K562 (cell line): Measurements from ENCODE around the gene IL17RA. TPM values are rescaled to one million over a fixed set of nuclear protein-coding genes. Genes with fewer than 3 reads are reported as not detected.

Experiments used
- ATF1 ChIP-seq, 2 experiments: fragments of 450-650 bp in 1 of 2; IDR thresholded peaks; 2 replicates each; pipeline ENCODE4 v1.6.1; 2016; ENCODE audit warnings: missing compliant biosample characterization in 1 of 2, missing genetic modification characterization in 1 of 2
- CAMTA2 ChIP-seq: fragments of 250-450 bp; sonication (Bioruptor Pico); conservative IDR thresholded peaks from 2 replicates; pipeline ENCODE4 v1.5.1; 2022
- CREB5 ChIP-seq: fragments of 250-450 bp; sonication (Bioruptor Pico); IDR thresholded peaks from 2 replicates; pipeline ENCODE4 v1.5.0; 2020; ENCODE audit warnings: mild to moderate bottlenecking
- E2F8 ChIP-seq: fragments of 450-650 bp; IDR thresholded peaks from 2 replicates; pipeline ENCODE4 v1.7.1; 2018; ENCODE audit warnings: mild to moderate bottlenecking, low read depth; ENCODE audit not compliant: partially characterized antibody
- ELF2 ChIP-seq: fragments of 250-450 bp; sonication (Bioruptor Pico); IDR thresholded peaks from 2 replicates; pipeline ENCODE4 v1.5.0; 2021; ENCODE audit warnings: mild to moderate bottlenecking
- HCFC1 ChIP-seq: IDR thresholded peaks from 2 replicates; pipeline ENCODE4 v1.6.1; 2012; ENCODE audit warnings: low read depth, low read length, improper control_type of control experiment
- HSF4 ChIP-seq: fragments of 250-450 bp; sonication (Bioruptor Pico); IDR thresholded peaks from 2 replicates; pipeline ENCODE4 v2.1.2; 2022; ENCODE audit warnings: mild to moderate bottlenecking, moderate library complexity, borderline replicate concordance
- KLF16 ChIP-seq: IDR thresholded peaks from 2 replicates; pipeline ENCODE4 v1.6.1; 2016; ENCODE audit warnings: antibody characterized with exemption
- MXD1 ChIP-seq: fragments of 250-450 bp; sonication (Bioruptor Pico); IDR thresholded peaks from 2 replicates; pipeline ENCODE4 v1.8.0; 2021; ENCODE audit warnings: borderline replicate concordance, mild to moderate bottlenecking, moderate library complexity; ENCODE audit not compliant: poor library complexity, severe bottlenecking
- NCOA4 ChIP-seq: fragments of 450-650 bp; IDR thresholded peaks from 2 replicates; pipeline ENCODE4 v1.6.1; 2018; ENCODE audit warnings: mild to moderate bottlenecking; ENCODE audit not compliant: partially characterized antibody
- RBBP5 ChIP-seq: fragments of 200-600 bp; sonication (generic); IDR thresholded peaks from 2 replicates; pipeline ENCODE4 v1.6.1; 2012; ENCODE audit warnings: borderline replicate concordance, mild to moderate bottlenecking, low read length, control low read depth, inconsistent platforms; ENCODE audit not compliant: insufficient read depth, poor library complexity, severe bottlenecking
- RBFOX2 ChIP-seq: fragments of 200-400 bp; formaldehyde crosslinking; IDR thresholded peaks from 2 replicates; pipeline ENCODE4 v1.6.1; 2017; ENCODE audit warnings: low read depth, mild to moderate bottlenecking, low read length, moderate library complexity
- SMAD4 ChIP-seq: fragments of 250-450 bp; sonication (Bioruptor Pico); conservative IDR thresholded peaks from 2 replicates; pipeline ENCODE4 v1.8.0; 2021; ENCODE audit warnings: inconsistent platforms, mild to moderate bottlenecking, moderate library complexity
- STAT5B ChIP-seq: fragments of 250-450 bp; sonication (Bioruptor Pico); IDR thresholded peaks from 2 replicates; pipeline ENCODE4 v1.8.0; 2021; ENCODE audit warnings: mild to moderate bottlenecking, inconsistent platforms
- TCFL5 ChIP-seq: fragments of 250-450 bp; sonication (Bioruptor Pico); conservative IDR thresholded peaks from 2 replicates; pipeline ENCODE4 v1.6.1; 2021; ENCODE audit warnings: mild to moderate bottlenecking, moderate library complexity, matching md5 sums
- TFAM ChIP-seq: fragments of 250-450 bp; sonication (Bioruptor Pico); conservative IDR thresholded peaks from 2 replicates; pipeline ENCODE4 v1.5.0; 2021; ENCODE audit warnings: mild to moderate bottlenecking, moderate library complexity
- U2AF2 ChIP-seq: fragments of 200-400 bp; formaldehyde crosslinking; optimal IDR thresholded peaks from 2 replicates; pipeline ENCODE3; 2017; ENCODE audit warnings: low read depth, mild to moderate bottlenecking, low read length
- ZBTB12 ChIP-seq: fragments of 250-450 bp; sonication (Bioruptor Pico); IDR thresholded peaks from 2 replicates; pipeline ENCODE4 v1.4.0; 2020
- ZNF121 ChIP-seq: sonication (generic); formaldehyde crosslinking; conservative IDR thresholded peaks from 2 replicates; pipeline ENCODE4 v1.8.0; 2022; ENCODE audit warnings: missing genetic modification reagents
- ZNF212 ChIP-seq: fragments of 450-650 bp; formaldehyde crosslinking; IDR thresholded peaks from 2 replicates; pipeline ENCODE4 v1.4.0; 2020; ENCODE audit warnings: mild to moderate bottlenecking
- ZNF23 ChIP-seq: fragments of 250-450 bp; sonication (Bioruptor Pico); IDR thresholded peaks from 2 replicates; pipeline ENCODE4 v1.4.0; 2020; ENCODE audit warnings: mild to moderate bottlenecking
- ZNF263 ChIP-seq: sonication (generic); formaldehyde crosslinking; IDR thresholded peaks from 2 replicates; pipeline ENCODE4 v1.8.0; 2022; ENCODE audit warnings: mild to moderate bottlenecking, missing genetic modification reagents, borderline replicate concordance
- ZNF3 ChIP-seq: fragments of 250-450 bp; sonication (Bioruptor Pico); IDR thresholded peaks from 2 replicates; pipeline ENCODE4 v1.5.0; 2021; ENCODE audit warnings: mild to moderate bottlenecking, moderate library complexity
- ZNF431 ChIP-seq: sonication (generic); formaldehyde crosslinking; IDR thresholded peaks from 2 replicates; pipeline ENCODE4 v1.8.0; 2022; ENCODE audit warnings: mild to moderate bottlenecking, missing genetic modification reagents
- polyA plus RNA-seq, 8 experiments: library from polyadenylated mRNA; depleted of rRNA in 4 of 8; stranded (reverse) in 5 of 8; unstranded in 3 of 8; fragments of >200 nt; fragmentation: Nextera tagmentation in 2 of 8; fragmentation: Illumina TruSeq in 1 of 8; extraction: Ambion mirVana in 2 of 8; extraction: Trizol in 1 of 8; gene quantifications; 2 replicates each; pipeline versions ENCODE4 v1.2.1 to v1.2.3, GENCODE V29; 2011 to 2014; ENCODE audit warnings: inconsistent platforms in 1 of 8, missing spikeins in 1 of 8
- total RNA-seq, 7 experiments: library from RNA; depleted of rRNA in 6 of 7; stranded (reverse); fragments of >200 nt in 6 of 7; fragmentation: Illumina TruSeq in 2 of 7; extraction: Trizol in 2 of 7; gene quantifications; 2 replicates each; pipeline versions ENCODE4 v1.2.1 to v1.2.3, GENCODE V29; 2011 to 2021; ENCODE audit warnings: low replicate concordance in 1 of 7

Gene IL17RA
- total and polyA plus RNA-seq, 9 of the 15 experiments (the other 6 are each of a cell fraction or from before 2014, with no cell fraction given), result 0.17 to 11.8 (median 3.7) TPM

GRCh38 chr22:17084554-17085276, at the start of gene IL17RA (continued):
- TF ChIP-seq RBFOX2 (peak; percentile 91), ZNF121 (CRISPR knock-in tag) (no peak), ZNF212 (no peak), ATF1 (CRISPR knock-in tag; IDR thresholded peaks at IDR 0.05) (no peak), ATF1 (tag; IDR thresholded peaks at IDR 0.05) (peak; percentile 48), CREB5 (CRISPR knock-in tag) (no peak), SMAD4 (peak; percentile 64), TFAM (CRISPR knock-in tag) (no peak), ZNF263 (CRISPR knock-in tag) (peak; percentile 98), RBBP5 (peak; percentile 83), U2AF2 (no peak), NCOA4 (no peak), KLF16 (no peak), ZBTB12 (no peak), HSF4 (CRISPR knock-in tag) (no peak), STAT5B (CRISPR knock-in tag) (no peak), E2F8 (no peak), ZNF3 (CRISPR knock-in tag) (no peak), MXD1 (CRISPR knock-in tag) (no peak), HCFC1 (peak; percentile 12; the same call in 1 of the 2 replicates), CAMTA2 (CRISPR knock-in tag) (0 out of 2 replicates have a peak, but pooled peaks have one; percentile 32), ELF2 (CRISPR knock-in tag) (peak; percentile 82; the same call in 1 of the 2 replicates), ZNF431 (no peak), ZNF23 (CRISPR knock-in tag) (no peak), TCFL5 (no peak)
